Esophagus squamous epithelium (tissue), 4 donors: ENCODE results near the gene SIDT2.

Experiments used
- CTCF ChIP-seq, 6 experiments: fragments of 450-650 bp in 4 of 6; fragments of 200-600 bp in 2 of 6; sonication (generic) in 2 of 6; IDR thresholded peaks; one replicate each; pipeline ENCODE4 v1.5.1; 2016 to 2019; ENCODE audit warnings: antibody characterized with exemption in 6 of 6, mild to moderate bottlenecking in 4 of 6, moderate library complexity in 4 of 6
- POLR2A ChIP-seq, 4 donors: fragments of 450-650 bp; IDR thresholded peaks; one replicate each; pipeline ENCODE4 v1.6.1; 2017; ENCODE audit warnings: antibody characterized with exemption in 4 of 4, mild to moderate bottlenecking in 4 of 4, moderate library complexity in 3 of 4

DNA sequence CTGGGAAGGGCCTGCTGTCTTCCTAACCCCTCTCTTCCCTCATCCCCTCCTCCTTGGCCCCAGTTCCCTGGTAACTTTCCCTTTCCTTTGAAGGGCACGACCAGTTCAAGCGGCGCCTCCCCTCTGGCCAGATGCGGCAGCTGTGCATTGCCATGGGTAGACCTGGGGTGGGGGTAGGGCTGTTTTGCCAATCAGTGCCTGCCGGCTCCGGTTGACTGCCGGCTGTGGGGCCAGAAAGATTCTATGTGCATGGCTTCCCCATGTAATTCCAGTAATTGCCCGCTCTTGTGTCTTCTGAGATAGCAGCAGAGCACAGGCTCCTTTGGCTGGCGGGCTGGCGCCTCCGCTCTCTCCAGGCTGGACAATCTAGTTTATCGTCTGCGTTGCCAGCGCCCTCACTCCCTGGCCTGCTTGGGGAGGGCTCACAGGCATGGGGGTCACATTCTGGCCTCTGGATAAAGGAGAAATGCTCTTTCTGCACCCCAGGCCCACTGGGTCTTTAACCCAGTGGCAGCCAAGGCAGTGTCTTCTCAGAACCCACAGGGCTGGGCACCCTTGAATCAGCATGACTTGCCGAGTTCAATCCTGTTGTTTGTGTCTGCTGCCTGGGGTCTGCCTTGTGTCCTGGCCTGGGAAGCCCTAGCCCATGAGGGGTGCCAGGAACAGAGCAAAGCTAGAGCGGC lies 9.4 kb downstream of the SIDT2 start:
- no peak for TF ChIP-seq CTCF (IDR thresholded peaks at IDR 0.05)
- no peak for TF ChIP-seq POLR2A (IDR thresholded peaks at IDR 0.05)
